Subcutaneous abdominal adipose tissue (tissue), 5 donors: Measurements from ENCODE around the gene THAP10.
A peak's percentile ranks its signal among the peaks of the same experiment; 100 is the strongest.
"Not testable (repeated sequence)": the region's sequence is repeated elsewhere in the genome, so short reads cannot be mapped to it uniquely, and the experiment has no call there.

Source experiments
- H3K27ac ChIP-seq: one replicate; pipeline ENCODE4 v1.7.0; 2013; ENCODE audit warnings: low read depth, mild to moderate bottlenecking, inconsistent platforms, low read length, moderate library complexity
- H3K27me3 ChIP-seq, 5 donors: one replicate each; pipeline ENCODE4 v1.7.0; 2013; ENCODE audit warnings: low read length in 5 of 5, inconsistent platforms in 1 of 5; ENCODE audit not compliant: control insufficient read depth in 5 of 5, insufficient read depth in 4 of 5
- H3K36me3 ChIP-seq, 5 donors: one replicate each; pipeline ENCODE4 v1.7.0; 2013; ENCODE audit warnings: low read length in 5 of 5; ENCODE audit not compliant: control insufficient read depth in 5 of 5, insufficient read depth in 5 of 5
- H3K4me1 ChIP-seq, 5 donors: one replicate each; pipeline ENCODE4 v1.7.0; 2013; ENCODE audit warnings: low read length in 5 of 5, mild to moderate bottlenecking in 3 of 5, moderate library complexity in 1 of 5; ENCODE audit not compliant: control insufficient read depth in 5 of 5, insufficient read depth in 5 of 5
- H3K4me3 ChIP-seq, 5 donors: one replicate each; pipeline ENCODE4 v1.7.0; 2013; ENCODE audit warnings: low read length in 5 of 5, low read depth in 1 of 5
- H3K9ac ChIP-seq, 5 donors: one replicate each; pipeline ENCODE4 v1.7.0; 2013; ENCODE audit warnings: low read length in 5 of 5, mild to moderate bottlenecking in 4 of 5, moderate library complexity in 3 of 5
- H3K9me3 ChIP-seq, 5 donors: one replicate each; pipeline ENCODE4 v1.7.0; 2013; ENCODE audit warnings: low read length in 5 of 5; ENCODE audit not compliant: control insufficient read depth in 5 of 5
- donor health status: healthy.
- donor health status: healthy.
- donor health status: healthy.
- donor health status: healthy.
- donor health status: healthy.

The THAP10 gene

GRCh38 chr15:70866982-70867641 is 25.1 kb downstream of the THAP10 start:
- peak overlapping the region; percentile 69 for H3K27ac ChIP-seq
- H3K36me3 ChIP-seq: no peaks in the 10 kb centered on the region
- peaks cover 8 to 41% (median 34%) of the 10 kb centered on the region in 5 donors for H3K4me1 ChIP-seq
- H3K4me3 ChIP-seq: peak overlapping the region in 1 of 5 donors; percentile 29
- H3K27me3 ChIP-seq: no peaks in the 10 kb centered on the region
- no peaks in the 10 kb centered on the region for H3K9me3 ChIP-seq
- peak overlapping the region in 1 of 5 donors; percentile 9 for H3K9ac ChIP-seq

- Histone ChIP-seq H3K27me3 (no peaks in the 10 kb centered on the region), H3K9ac (no peak overlapping the region), H3K36me3 (no peaks in the 10 kb centered on the region), H3K27ac (peak overlapping the region; percentile 32), H3K4me3 (no peak overlapping the region), H3K9me3 (no peaks in the 10 kb centered on the region), H3K4me1 (peaks cover 4 to 31% (median 20%) of the 10 kb centered on the region in 5 donors)
Observed at GRCh38 chr15:70863450-70864218, 28.6 kb downstream of the THAP10 start.

- no peaks in the 10 kb centered on the region for H3K36me3 ChIP-seq
- H3K27ac ChIP-seq: no peak overlapping the region
- H3K9me3 ChIP-seq: no peaks in the 10 kb centered on the region
- H3K4me3 ChIP-seq: no peak overlapping the region
- H3K4me1 ChIP-seq: peaks cover 3 to 34% (median 28%) of the 10 kb centered on the region in 5 donors
- H3K9ac ChIP-seq: no peak overlapping the region
- H3K27me3 ChIP-seq: no peaks in the 10 kb centered on the region
Observed at GRCh38 chr15:70859998-70860397, 32.2 kb downstream of the THAP10 start.

GRCh38 chr15:70859322-70859908 is 32.8 kb downstream of the THAP10 start:
- Histone ChIP-seq H3K9me3 (no peaks in the 10 kb centered on the region), H3K4me3 (no peak overlapping the region), H3K9ac (no peak overlapping the region), H3K4me1 (peaks cover 3 to 38% (median 32%) of the 10 kb centered on the region in 5 donors), H3K36me3 (no peaks in the 10 kb centered on the region), H3K27ac (no peak overlapping the region), H3K27me3 (no peaks in the 10 kb centered on the region)

- peaks cover 3 to 41% (median 33%) of the 10 kb centered on the region in 5 donors for H3K4me1 ChIP-seq
- not testable (repeated sequence) for H3K27me3 ChIP-seq, H3K4me3 ChIP-seq, H3K36me3 ChIP-seq, H3K9me3 ChIP-seq, H3K9ac ChIP-seq, H3K27ac ChIP-seq
Observed at GRCh38 chr15:70858614-70859321, 33.5 kb downstream of the THAP10 start.

- H3K27ac ChIP-seq: peak overlapping the region; percentile 94
- no peaks in the 10 kb centered on the region for H3K9me3 ChIP-seq
- peaks cover 0 to 2% (median 0%) of the 10 kb centered on the region in 5 donors for H3K27me3 ChIP-seq
- H3K36me3 ChIP-seq: no peaks in the 10 kb centered on the region
- no peak overlapping the region for H3K4me3 ChIP-seq
- peaks cover 4 to 49% (median 38%) of the 10 kb centered on the region in 5 donors for H3K4me1 ChIP-seq
- no peak overlapping the region for H3K9ac ChIP-seq
Observed at GRCh38 chr15:70857562-70858285, 34.5 kb downstream of the THAP10 start.

GRCh38 chr15:70856884-70857561 is 35.2 kb downstream of the THAP10 start:
- peak overlapping the region in 1 of 5 donors; percentile 7 for H3K4me3 ChIP-seq
- peaks cover 8 to 56% (median 45%) of the 10 kb centered on the region in 5 donors for H3K4me1 ChIP-seq
- H3K9ac ChIP-seq: no peak overlapping the region

GRCh38 chr15:70856177-70856883 is 35.9 kb downstream of the THAP10 start:
- Histone ChIP-seq H3K9ac (peak overlapping the region in 2 of 5 donors; percentile 27 to 35), H3K36me3 (peaks cover 0 to 6% (median 5%) of the 10 kb centered on the region in 5 donors), H3K9me3 (no peaks in the 10 kb centered on the region), H3K4me3 (peak overlapping the region in 3 of 5 donors; percentile 7 to 45 (median 36)), H3K4me1 (peaks cover 11 to 63% (median 49%) of the 10 kb centered on the region in 5 donors), H3K27ac (peak overlapping the region; percentile 94), H3K27me3 (peaks cover 0 to 2% (median 0%) of the 10 kb centered on the region in 5 donors)

More at GRCh38 chr15:70856884-70857561, 35.2 kb downstream of the THAP10 start:
- Histone ChIP-seq H3K27ac (peak overlapping the region; percentile 94), H3K9me3 (no peaks in the 10 kb centered on the region), H3K27me3 (peaks cover 0 to 2% (median 0%) of the 10 kb centered on the region in 5 donors), H3K36me3 (no peaks in the 10 kb centered on the region)
